Measurements from ENCODE around the gene CSNK1G3.

DNA sequence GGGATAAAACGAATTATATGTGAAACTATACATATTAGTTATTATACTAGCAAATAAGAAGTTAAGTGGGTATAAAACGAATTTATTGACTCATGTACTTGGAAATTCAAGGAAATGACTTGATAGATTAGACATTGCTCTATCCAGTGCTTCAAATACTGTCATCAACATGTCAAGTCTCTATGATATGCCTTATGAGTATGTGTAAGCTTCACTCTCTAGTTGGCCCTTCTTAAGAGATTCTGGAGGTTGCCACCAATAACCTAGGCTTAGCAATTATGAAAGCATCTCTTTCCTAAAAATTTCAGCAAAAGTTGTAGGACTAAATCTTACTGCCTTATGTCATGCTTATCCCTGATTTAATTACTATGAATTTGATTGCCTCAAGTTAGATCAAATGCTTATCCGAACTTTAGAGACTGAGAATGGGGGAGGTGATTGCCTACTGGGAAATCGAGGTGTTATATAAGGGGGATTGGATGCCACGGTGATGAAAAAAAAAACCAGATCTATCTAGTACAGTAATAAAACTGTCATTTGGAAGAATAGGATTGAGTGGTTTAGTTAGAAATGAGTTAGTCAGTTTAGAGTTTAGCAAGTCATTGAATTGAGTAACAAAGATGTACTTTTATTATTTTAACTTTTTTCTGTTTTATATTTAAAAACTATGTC lies 46.9 kb downstream of the CSNK1G3 start:
- no peak for TF ChIP-seq POLR2A (IDR thresholded peaks at IDR 0.05; ENCODE audit: low read length)
- no peak for TF ChIP-seq GATA1 (IDR thresholded peaks at IDR 0.05; ENCODE audit: low read depth, low read length)
